GM18498 (cell line): Measurements from ENCODE around the gene C11orf21.

Source experiments
- ATAC-seq: cut with Tn5 transposase; IDR thresholded peaks from one replicate; pipeline ENCODE4 v1.9.1; 2021; ENCODE audit warnings: mild to moderate bottlenecking, moderate library complexity; ENCODE audit not compliant: unreplicated experiment

C11orf21 gene

DNA sequence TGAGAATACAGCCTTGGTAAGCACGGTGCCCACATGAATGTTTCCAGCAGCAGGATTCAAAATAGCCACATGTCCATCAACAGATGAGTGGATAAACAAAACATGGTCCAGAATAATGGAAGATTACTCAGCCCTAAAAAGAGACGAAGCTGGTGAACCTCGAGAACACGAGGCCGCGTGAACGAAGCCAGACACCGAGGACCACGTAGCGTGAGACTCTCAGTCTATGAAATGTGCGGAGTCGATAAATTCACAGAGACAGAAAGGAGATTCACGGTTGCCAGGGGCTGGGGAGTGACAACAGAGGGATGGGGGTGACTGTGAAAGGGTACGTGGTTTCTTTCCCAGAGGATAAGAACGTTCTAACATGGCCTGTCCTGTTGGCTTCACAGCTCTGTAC is 28.4 kb downstream of the C11orf21 start:
- ATAC-seq = no peak

DNA sequence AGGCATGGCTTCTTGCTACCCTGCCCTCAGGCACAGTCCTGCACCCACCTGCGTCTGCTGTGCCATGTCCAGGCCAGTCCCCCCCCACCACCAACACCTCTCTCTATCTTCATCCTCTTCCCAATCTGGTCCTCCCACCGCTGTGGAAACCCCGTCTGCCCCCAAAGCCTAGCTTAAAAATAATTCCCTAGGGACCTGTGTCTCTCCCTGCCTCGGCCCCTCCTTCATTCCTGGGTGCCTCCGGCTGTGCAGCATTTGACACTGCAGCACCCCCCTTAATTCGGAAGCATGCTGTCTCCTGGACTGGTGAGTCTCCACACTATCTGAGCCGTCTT is 28.8 kb downstream of the C11orf21 start:
- no peak for ATAC-seq

DNA sequence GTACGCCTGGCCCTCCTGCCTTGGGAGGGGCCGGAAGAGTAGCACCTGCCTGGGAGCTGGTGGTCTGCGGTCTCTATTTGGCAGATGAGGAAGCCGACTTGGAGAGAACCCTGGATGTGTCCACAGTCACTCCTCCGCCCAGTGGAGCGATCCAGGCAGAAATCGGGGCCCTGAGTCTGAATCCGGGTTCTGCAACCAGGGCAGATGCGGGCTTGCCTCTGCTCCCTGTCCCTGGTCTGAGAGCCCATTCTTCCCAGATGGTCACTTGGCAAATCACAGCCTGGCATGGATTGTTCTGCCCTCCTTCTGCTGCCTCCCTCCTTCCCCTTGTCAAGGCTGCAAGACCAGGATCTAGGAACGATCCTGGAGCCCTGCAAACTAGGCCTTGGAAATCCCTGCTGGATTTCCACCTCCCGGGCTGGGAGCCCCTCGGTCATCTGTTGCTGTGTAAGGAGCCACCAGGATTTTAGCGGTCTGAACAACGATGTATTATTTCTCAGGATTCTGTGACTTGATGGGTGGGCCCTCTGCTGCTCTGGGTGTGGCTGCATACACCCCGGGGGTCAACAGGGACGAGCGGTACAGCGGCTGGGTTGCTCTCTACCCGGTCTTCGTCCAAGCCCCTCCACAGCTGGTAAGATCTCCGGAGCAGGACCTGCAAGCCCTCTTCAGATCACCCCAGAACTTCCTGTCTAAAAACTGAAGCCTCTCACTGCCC is 29.3 kb downstream of the C11orf21 start:
- ATAC-seq = no peak

DNA sequence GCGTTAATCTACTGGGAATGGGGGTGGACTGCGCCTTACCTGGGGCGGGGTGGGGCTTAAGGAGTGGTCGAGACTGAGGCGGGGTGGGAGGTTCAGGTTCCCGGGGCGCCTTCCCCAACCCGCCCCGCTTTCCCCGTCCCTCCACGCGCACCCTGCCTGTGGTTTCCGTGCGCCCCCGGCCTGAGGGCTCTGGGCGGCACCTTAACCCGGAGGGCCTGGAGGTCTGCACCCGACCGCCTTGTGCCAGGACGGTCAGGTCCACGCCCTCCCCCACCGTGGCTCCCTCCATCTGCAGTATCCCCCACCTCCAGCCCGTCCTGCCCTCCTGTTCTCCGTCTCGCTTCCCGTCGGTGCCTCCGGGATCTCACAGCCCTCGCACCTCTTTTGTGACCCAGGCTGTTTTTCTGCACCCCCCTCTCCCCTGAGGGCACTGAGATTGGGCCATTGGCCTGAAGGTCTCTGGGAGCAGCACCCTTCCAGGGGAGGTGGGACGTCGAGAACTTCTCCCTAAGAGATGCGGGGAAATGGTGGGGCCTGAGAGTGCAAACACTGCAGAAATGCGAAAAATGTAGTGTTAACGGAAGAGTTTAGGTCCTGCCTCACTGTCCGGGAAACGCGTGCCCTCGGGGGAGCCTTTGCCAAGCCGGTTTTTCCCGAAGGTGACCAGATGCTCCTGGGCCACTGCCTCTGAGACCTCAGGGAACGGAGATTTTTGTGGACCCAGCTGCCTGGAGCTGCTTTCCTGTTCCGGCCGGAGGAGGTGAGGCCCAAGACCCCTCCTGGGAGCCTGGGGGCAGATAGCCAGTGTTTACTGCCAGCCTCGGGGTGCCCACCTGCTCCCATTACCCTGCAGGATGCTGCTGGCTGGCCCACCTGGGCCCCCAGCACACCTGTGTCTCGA is 30.1 kb downstream of the C11orf21 start:
- ATAC-seq = no peak

DNA sequence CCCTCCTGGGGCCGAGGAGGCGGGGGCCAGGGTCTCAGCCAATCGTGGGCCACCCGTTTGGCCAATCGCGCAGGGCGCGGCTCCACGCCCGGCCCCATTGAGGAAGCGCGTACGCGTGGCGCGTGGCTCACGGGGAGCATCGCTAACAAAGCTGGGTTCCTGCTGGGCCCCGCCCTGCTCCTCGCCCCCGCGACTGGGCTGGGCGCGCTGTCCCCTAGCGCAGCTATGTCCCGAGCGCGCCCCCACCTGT is 30.7 kb downstream of the C11orf21 start:
- ATAC-seq = no peak

DNA sequence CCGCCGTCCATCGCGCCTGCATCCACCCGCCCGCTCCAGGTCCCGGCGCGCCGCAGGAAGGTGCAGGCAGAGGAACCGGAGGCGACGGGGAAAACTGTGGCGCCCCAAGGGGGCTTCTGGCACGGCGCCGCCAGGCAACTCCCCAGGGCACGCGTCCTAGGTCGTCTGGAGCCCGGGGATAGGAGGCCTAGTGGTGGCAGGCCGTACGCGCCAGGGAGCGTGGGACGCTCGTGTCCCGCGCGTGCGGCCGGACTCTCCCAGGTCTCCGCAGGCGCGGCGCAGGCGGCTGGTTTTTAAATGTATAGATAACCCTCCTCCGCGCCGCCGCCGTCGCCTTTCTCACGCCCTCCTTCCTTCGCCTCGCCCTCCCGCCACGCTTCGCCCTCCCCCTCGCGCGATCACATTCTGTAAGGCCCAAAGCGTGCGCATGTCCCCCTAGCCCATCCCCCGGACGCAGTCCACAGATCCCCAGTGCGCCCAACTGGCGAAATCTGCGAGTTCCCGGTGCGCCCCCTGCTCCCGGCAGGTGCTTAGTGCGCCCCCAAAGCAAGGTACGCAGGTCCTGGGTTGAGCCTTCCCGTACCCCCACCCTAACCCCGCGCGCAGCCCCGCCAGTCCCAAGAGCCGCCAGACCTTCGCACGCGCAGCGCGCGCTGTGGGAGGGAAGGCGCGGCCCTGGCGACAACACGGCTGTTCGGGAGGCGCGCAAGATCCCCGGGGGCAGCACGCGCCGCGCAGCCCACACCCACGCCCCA is 31.2 kb downstream of the C11orf21 start, which contains the start of gene ASCL2:
Gene ASCL2 (minus strand): TSS at position 267 of the 755 bp plus-strand sequence. CDS start 256 bp downstream, at position 11.
- no peak for ATAC-seq

DNA sequence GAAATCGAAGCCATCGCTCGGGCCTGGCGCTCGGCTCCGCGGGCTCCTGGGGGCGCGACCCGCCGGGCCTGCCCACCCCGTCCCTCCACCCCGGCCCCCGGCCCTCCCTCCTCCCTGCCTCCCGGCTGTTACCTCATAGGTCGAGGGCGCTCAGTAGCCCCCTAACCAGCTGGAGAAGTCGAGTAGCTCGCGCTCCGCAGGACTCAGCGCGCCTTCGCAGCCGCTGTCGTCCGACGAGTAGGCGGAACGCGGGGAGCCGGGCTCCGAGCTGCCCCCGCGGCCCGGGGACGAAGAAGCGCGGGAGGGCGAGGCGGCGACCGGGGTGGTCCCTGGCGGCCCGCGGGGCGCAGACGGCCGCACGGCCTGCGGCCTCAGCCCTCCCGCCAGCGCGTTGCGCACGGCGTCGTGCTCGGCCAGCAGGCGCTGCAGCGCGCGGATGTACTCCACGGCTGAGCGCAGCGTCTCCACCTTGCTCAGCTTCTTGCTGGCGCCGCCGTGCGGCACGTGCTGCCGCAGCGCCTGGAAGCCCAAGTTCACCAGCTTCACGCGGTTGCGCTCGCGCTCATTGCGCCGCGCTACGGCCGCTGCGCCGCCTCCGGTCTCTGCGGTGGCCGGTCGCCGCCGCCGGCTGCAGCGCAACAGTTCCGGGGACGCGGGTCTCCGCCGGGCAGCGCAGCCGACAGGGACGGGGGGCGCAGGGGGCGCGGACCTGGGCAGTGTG is 32.0 kb downstream of the C11orf21 start:
- ATAC-seq = no peak

DNA sequence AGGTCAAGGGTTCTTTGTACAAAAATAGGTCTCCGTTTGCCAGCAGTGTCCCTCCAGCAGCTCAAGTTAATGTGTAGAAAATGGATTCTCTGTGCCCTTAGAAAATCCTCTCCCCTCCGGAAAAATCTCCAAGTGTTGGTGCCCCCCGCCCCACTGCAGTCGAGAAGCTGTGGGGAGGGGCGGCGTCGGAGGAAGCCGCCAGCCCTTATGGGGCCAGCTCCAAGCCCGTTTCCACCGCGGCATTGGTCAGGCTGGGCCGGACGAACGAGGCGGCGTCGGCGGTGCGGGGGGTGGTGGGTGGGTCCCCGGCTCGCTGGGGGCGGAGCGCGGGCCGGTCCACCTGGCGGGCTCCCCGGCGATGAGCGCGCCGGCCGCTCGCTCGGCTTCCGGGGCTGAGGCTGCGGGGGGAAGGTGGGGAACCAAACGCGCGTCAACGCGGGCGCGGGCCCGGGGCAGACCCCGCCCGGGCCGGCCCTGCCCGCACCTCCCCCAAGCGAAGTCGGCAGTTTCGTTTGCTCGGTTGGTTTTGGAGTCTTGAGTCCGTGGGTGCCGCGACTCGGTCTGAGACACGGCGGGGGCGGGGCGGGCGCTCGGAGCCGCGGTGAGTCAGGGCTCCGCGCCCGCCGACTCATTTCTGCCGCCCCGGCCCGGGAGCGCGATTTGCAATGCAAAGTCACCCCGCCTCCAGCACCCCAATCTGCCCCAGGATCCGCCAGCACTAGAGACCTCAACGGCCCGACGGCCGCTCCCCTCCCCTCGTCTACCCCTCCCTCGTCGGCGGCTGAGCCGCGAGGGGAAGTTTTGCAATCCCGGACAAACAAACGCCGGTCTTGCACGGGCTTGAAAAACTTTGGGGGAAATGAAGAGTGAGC is 32.8 kb downstream of the C11orf21 start:
- ATAC-seq = no peak

DNA sequence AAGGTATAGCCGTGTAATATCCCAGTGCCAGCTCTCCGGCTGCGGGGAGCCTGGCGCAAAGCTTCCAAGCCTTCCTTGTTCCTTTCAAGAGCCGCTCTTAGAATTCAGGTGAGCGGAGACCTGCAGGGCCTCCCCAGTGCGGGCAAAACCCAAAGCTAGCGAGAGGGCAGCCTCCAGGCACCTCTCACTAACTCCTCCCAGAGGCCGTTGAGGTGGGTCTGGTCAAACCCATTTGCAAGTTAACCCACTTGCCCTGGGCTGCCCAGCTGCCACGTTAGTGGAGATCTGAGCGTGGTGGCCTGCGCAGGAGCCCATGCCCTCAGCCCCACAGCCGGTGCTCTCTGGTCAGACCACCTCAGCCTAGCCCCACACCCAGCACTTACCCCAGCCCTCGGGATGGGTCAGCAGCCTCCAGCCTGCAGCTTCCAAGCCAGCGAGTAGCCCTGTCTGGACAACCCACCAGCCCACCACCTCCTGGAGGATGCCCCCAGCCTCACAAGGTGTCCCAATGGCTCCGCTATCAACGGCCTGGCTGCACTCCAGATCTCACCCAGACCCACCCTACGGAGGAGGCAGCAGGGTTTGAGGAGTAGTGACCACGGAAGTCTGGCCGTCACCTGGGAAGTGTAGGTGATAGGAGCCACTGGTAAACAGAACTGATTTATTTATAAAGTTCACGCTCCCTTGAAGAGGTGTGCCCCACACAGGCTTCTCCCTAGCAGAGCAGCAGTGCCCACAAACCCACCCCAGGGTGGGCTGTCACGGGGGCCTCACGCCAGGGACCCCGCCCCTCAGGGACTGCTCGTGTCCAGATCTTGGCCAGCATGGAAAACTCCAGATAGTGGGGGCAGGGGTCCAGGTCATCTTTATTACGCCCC is 33.6 kb downstream of the C11orf21 start:
- ATAC-seq = no peak

DNA sequence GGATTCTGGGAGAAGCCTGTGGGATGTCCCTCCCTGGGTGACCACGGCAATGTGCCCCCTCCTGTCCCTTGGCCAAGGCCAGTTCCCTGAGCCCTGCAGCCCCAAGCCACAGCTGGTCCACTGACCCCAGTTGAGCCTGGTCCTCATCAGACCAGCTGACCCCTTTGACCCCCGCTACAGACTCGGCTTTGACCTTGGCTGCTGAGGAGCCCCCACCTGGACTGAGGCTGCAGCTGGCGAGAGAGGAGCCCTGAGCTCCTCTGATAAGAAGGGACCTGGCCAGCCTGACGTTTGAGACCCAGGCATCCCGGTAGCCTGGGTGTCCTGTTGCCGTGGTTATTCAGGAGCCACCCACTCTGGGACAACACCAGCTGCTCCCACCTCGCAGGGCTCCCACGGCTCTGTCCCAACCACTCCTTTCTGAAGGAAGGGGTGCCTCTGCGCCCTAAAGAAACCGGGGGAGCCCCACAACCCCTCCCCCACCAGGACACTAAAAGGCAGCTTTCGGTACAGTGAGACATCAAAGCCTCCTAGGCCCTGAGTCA is 34.3 kb downstream of the C11orf21 start:
- ATAC-seq = no peak

DNA sequence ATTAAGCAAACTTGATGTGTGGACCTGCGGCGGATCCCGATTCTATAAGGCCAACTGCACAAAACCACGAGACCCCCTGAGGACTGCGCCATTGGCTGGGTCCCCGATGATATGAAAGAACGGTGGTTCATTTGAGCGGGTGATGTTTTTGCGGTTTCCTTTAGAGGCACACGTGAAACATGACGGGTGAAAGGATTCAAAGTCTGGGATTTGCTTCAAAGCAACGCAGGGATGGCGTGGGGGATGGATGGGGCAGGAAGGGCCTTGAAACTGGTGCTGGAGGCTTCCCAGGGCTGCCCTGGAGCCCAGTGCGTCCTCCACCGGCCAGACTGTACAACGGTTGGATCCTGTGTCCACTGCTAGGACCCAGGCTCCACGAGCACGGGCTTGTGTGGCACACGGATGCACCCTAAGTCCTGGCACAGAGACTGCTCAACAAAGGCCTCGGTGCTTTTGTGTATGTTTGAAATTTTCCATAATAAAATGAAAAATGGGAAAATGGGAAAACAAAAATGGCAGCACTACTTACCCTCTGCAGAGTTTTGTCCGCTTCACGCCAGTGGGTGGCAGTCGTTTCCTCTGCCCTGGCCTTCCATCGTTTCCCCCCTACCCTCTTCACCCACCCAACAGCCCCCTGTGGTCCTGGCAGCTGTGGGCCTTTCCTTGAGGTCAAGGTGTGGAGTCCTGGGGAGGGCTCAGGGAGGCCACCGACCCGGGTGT is 35.0 kb downstream of the C11orf21 start:
- no peak for ATAC-seq

DNA sequence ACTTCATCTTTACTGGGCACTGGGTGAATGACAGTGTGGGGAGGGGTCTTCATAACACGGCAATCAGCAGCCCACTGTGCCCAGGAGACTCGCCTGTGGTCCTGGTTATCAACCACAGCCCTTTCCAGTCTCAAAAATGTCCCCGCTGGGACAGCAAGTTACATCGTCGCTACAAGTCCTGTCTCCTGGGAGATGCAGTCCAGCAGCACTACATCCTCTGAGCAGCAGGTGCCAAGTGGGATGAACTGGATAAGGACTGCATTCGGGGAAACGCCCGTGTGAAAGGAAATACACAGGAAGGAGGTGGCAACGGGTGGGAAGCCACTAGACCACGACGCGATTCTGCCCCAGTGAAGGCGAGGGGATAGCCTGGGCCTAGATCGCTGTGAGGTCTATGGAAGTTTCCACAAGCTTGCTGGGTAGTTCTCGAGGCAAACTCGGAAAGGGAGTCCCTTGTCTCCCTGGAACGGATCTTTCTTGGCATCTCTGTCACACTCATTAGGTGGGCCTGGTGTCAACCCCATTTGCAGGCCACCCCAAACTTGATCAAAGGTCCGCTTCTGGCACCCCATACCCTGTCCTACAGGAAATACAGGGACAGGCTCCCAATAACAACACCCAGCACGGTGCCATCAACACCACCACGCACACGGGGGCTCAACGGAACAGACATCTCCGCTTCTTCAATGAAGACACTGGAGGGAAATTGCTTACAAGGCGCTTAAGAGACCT is 35.7 kb downstream of the C11orf21 start:
- no peak for ATAC-seq

DNA sequence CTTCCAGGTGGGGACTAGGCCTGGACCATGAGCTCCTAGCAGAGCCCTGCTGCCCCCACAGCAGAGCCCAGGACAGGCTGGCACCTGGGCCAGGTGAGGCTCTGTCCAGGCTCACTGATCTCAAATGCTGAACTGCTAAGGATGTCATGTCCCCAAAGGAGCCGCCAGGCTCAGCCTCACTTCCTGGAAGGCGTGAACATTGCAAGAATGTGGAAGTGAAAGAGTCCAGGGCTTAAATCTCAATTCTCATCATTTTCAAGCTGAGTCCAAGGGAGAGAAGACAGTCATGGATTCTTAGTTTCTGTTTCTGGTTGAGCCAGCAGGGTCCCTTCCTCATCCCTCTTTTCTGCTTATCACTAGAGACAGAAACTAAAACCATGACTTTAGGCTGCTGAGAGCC is 36.3 kb downstream of the C11orf21 start:
- peak; percentile 67 for ATAC-seq

DNA sequence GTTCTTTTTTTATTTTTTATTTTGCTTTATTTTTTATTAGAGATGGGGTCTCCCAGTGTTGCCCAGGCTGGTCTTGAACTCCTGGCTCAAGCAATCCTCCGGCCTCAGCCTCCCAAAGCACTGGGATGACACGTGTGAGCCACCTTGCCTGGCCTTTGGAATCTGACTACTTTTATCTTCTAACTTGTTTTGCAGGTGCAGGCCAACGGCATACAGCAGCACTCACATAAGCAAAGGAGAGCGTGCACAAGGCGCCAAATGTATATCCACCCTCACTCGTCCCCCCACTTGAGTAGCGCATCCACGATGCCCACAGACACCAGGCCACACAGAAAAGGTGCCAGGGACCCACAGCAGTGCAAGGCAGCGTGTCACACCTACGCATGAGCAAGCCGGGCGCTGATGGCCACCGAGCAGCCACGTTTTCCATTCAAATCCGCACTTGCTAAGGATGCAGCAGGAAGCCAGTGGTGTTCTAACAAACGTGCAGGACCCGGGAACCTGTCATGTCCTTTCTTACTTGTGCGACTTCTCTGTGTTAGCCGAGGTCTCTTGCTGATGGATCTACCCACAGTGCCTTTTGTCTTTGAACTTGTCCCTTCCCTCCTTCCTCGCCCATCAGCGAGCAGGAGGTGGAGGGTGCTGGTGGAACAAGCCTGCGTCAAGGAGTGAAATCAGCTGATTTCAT is 37.2 kb downstream of the C11orf21 start:
- no peak for ATAC-seq

DNA sequence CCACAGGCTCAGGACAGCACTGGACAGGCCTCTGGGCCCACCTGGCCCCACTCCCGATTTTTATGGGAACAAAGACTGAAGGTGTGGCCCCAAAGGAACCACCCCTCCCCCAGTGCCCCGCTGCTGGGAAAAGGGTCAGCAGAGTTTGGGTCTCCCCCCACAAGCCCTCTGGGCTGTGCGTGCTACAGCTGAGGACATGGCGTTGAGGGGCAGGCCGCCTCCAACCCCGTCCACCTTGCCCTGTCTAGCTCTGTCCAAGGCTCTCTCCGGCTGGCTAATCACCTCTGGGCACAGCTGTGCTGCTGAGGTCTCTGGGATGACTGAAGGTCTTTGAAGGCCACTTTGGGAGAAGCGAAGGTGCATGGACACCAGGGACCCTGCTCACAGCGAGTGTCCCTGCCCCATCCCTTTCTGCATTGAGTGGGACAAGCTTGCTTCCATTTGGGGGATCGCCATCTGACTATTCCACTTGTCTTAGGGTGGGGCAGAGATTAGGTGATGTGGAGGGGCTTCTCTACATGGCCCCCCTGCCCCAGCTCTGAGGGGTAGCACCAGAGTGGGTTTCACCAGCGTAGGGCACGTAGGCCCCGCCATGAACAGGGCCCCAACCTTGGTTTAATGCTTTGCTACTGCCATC is 37.9 kb downstream of the C11orf21 start:
- no peak for ATAC-seq

DNA sequence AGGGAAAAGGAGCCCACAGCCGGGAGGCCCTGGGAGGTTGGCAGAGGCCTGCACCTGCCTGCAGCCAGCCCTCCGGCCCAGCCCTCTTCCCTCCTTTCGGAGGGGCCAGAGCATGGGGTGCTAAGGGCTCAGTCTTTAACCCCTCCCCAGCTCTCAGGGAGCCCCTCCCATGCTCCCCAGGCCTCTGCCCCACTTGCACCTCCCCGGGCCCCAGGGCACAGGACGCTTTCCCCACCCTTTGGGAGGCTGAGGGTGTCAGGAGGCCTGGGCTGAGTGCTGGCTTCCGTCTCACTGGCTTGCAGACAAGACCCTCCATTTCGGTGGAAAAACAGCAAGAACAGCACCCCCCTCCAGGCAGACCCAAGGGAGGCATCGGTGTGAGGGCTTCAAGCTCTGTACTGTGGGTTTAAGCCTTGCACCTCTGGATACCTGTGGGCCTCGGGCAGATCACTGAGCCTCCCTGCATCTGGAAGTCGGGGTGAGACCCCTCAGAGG is 38.6 kb downstream of the C11orf21 start:
- no peak for ATAC-seq
